Brain microvascular endothelial cell (primary cell): ENCODE results near the gene DMBT1.

Experiments
- DNase-seq: peaks from one replicate; pipeline ENCODE4 v3.0.0-alpha.2; 2020
- H3K27ac ChIP-seq: fragments of 250-450 bp; sonication (Bioruptor Pico); 2 replicates; pipeline ENCODE4 v1.5.1; 2020; ENCODE audit warnings: mild to moderate bottlenecking, moderate library complexity
- H3K27me3 ChIP-seq: fragments of 250-450 bp; sonication (Bioruptor Pico); replicated peaks from 2 replicates; pipeline ENCODE4 v1.5.1; 2020; ENCODE audit warnings: mild to moderate bottlenecking
- H3K36me3 ChIP-seq: fragments of 250-450 bp; sonication (Bioruptor Pico); replicated peaks from 2 replicates; pipeline ENCODE4 v1.5.1; 2020; ENCODE audit warnings: mild to moderate bottlenecking
- H3K4me3 ChIP-seq: 2 replicates; pipeline ENCODE4 v1.5.1; 2011; ENCODE audit warnings: low read depth, mild to moderate bottlenecking, control low read depth, low read length, moderate library complexity
- CTCF ChIP-seq: IDR thresholded peaks from 2 replicates; pipeline ENCODE4 v1.5.1; 2011; ENCODE audit warnings: low read depth, mild to moderate bottlenecking, moderate library complexity, low read length, control low read depth, inconsistent platforms; ENCODE audit errors: missing control alignments
- in situ Hi-C: cut with HindIII; loops from 2 replicates; pipeline ENCODE4 v1.10.0; 2017; ENCODE audit warnings: low sequenced_read_pairs, low pct_ligation_motif_present

DMBT1 gene

GRCh38 chr10:122688293-122688989 lies 127.9 kb downstream of the DMBT1 start:
- TF ChIP-seq CTCF = no peak
- Histone ChIP-seq H3K27me3 (no peaks in the 10 kb centered on the region), H3K4me3 (no peak overlapping the region), H3K36me3 (no peaks in the 10 kb centered on the region), H3K27ac (no peak overlapping the region)
- in situ Hi-C loops = no loop called here
- DNase-seq = peak; percentile 23

- Histone ChIP-seq H3K36me3 (no peaks in the 10 kb centered on the region), H3K27ac (no peak overlapping the region), H3K4me3 (no peak overlapping the region), H3K27me3 (no peaks in the 10 kb centered on the region)
- in situ Hi-C loops = no loop called here
- no peak for DNase-seq
- TF ChIP-seq CTCF = no peak
Observed at GRCh38 chr10:122689146-122689820, 128.7 kb downstream of the DMBT1 start.

GRCh38 chr10:122692744-122693143 lies 132.2 kb downstream of the DMBT1 start:
- no peaks in the 10 kb centered on the region for H3K27me3 ChIP-seq
- no peak overlapping the region for H3K27ac ChIP-seq
- no peaks in the 10 kb centered on the region for H3K36me3 ChIP-seq
- no peak for TF ChIP-seq CTCF
- no peak for DNase-seq
- in situ Hi-C loops = no loop called here
- no peak overlapping the region for H3K4me3 ChIP-seq
